ENCODE results near the gene AQP2.

Gene AQP2

GRCh38 chr12:49979791-49980190 is 29.3 kb downstream of the AQP2 start:
- Histone ChIP-seq H3K4me1 (peaks cover 72% of the 10 kb centered on the region), H3K27me3 (no peaks in the 10 kb centered on the region), H3K4me3 (ENCODE audit: low read depth, low read length) (no peak overlapping the region), H3K36me3 (no peaks in the 10 kb centered on the region; the same call in 1 of the 2 replicates), H3K9me3 (no peaks in the 10 kb centered on the region)
- no peak for DNase-seq
- no peak for TF ChIP-seq CTCF (IDR thresholded peaks at IDR 0.05; ENCODE audit: low read depth, low read length)

- peak; percentile 62 for DNase-seq
- H3K27me3 ChIP-seq: no peaks in the 10 kb centered on the region
- TF ChIP-seq CTCF (IDR thresholded peaks at IDR 0.05; ENCODE audit: low read depth, low read length): no peak
Measured at GRCh38 chr12:49980501-49981349, 30.2 kb downstream of the AQP2 start.

GRCh38 chr12:49982246-49983087 is 31.9 kb downstream of the AQP2 start:
- Histone ChIP-seq H3K9me3 (no peaks in the 10 kb centered on the region), H3K27me3 (no peaks in the 10 kb centered on the region), H3K4me3 (ENCODE audit: low read depth, low read length) (no peak overlapping the region), H3K4me1 (peaks cover 89% of the 10 kb centered on the region), H3K36me3 (peaks cover 22% of the 10 kb centered on the region)
- TF ChIP-seq CTCF (IDR thresholded peaks at IDR 0.05; ENCODE audit: low read depth, low read length): no peak
- no peak for DNase-seq

More at GRCh38 chr12:49980501-49981349, 30.2 kb downstream of the AQP2 start:
- H3K4me3 ChIP-seq (ENCODE audit: low read depth, low read length): no peak overlapping the region
- peaks cover 72% of the 10 kb centered on the region for H3K4me1 ChIP-seq
- H3K36me3 ChIP-seq: peaks cover 6% of the 10 kb centered on the region
- H3K9me3 ChIP-seq: no peaks in the 10 kb centered on the region

GRCh38 chr12:49983892-49984291 is 33.4 kb downstream of the AQP2 start:
- H3K9me3 ChIP-seq: no peaks in the 10 kb centered on the region
- peaks cover 28% of the 10 kb centered on the region for H3K36me3 ChIP-seq
- TF ChIP-seq CTCF (IDR thresholded peaks at IDR 0.05; ENCODE audit: low read depth, low read length): no peak
- peaks cover 90% of the 10 kb centered on the region for H3K4me1 ChIP-seq
- no peaks in the 10 kb centered on the region for H3K27me3 ChIP-seq
- H3K4me3 ChIP-seq (ENCODE audit: low read depth, low read length): no peak overlapping the region
- peak; percentile 86 for DNase-seq

- no peak overlapping the region for H3K4me3 ChIP-seq (ENCODE audit: low read depth, low read length)
- TF ChIP-seq CTCF (IDR thresholded peaks at IDR 0.05; ENCODE audit: low read depth, low read length): no peak
- DNase-seq: peak; percentile 61
- H3K4me1 ChIP-seq: peaks cover 88% of the 10 kb centered on the region
- peaks cover 32% of the 10 kb centered on the region for H3K36me3 ChIP-seq
- H3K27me3 ChIP-seq: no peaks in the 10 kb centered on the region
- no peaks in the 10 kb centered on the region for H3K9me3 ChIP-seq
Measured at GRCh38 chr12:49984476-49985359, 34.2 kb downstream of the AQP2 start.
